ENCODE results near the gene ITGAD.

- TF ChIP-seq YY1 (IDR thresholded peaks at IDR 0.05; ENCODE audit: insufficient read depth, insufficient read length) (no peak), ZNF274 (IDR thresholded peaks at IDR 0.05; ENCODE audit: low read depth, low read length) (no peak), SUZ12 (IDR thresholded peaks at IDR 0.05; ENCODE audit: extremely low read depth, insufficient read depth, insufficient read length) (no peak)
These were observed 41.7 kb upstream of the ITGAD start for GRCh38 chr16:31351246-31351941.

Measured in NT2/D1 (cell line).